Inferior parietal cortex (tissue), 1 donor: ENCODE results near the gene TMEM59.
"Not testable (repeated sequence)": the region's sequence is repeated elsewhere in the genome, so short reads cannot be mapped to it uniquely, and the experiment has no call there.

Experiments used
- DNase-seq: peaks from one replicate; pipeline ENCODE4 v3.0.0-alpha.2; 2016; ENCODE audit errors: extremely low spot score

The TMEM59 gene

GRCh38 chr1:54013393-54014008, 39.5 kb downstream of the TMEM59 start:
- no peak for DNase-seq

GRCh38 chr1:54012863-54013262, 40.1 kb downstream of the TMEM59 start:
- no peak for DNase-seq

- DNase-seq: no peak
Observed at GRCh38 chr1:54012008-54012325, 41.0 kb downstream of the TMEM59 start.

GRCh38 chr1:54011316-54012007, 41.5 kb downstream of the TMEM59 start:
- no peak for DNase-seq

GRCh38 chr1:54010415-54011117, 42.4 kb downstream of the TMEM59 start:
- no peak for DNase-seq

- no peak for DNase-seq
Observed at GRCh38 chr1:54009406-54009805, 43.6 kb downstream of the TMEM59 start.

GRCh38 chr1:54008876-54009275, 44.1 kb downstream of the TMEM59 start:
- DNase-seq: no peak

- no peak for DNase-seq
Observed at GRCh38 chr1:54007613-54008012, 45.4 kb downstream of the TMEM59 start.

GRCh38 chr1:54006508-54006907, 46.5 kb downstream of the TMEM59 start:
- DNase-seq: no peak

GRCh38 chr1:54004481-54005049, 48.4 kb downstream of the TMEM59 start:
- DNase-seq: no peak

GRCh38 chr1:54003750-54004480, 49.1 kb downstream of the TMEM59 start:
- DNase-seq: not testable (repeated sequence)

- DNase-seq: no peak
Observed at GRCh38 chr1:54003249-54003646, 49.8 kb downstream of the TMEM59 start.

GRCh38 chr1:54002544-54003248, 50.3 kb downstream of the TMEM59 start:
- DNase-seq: no peak

GRCh38 chr1:54001591-54001990, 51.4 kb downstream of the TMEM59 start:
- DNase-seq: no peak

- DNase-seq: no peak
Observed at GRCh38 chr1:53999920-54000319, 53.1 kb downstream of the TMEM59 start.

- DNase-seq: no peak
Observed at GRCh38 chr1:53998223-53998622, 54.8 kb downstream of the TMEM59 start.

GRCh38 chr1:53995683-53996082, 57.3 kb downstream of the TMEM59 start:
- DNase-seq: no peak

- DNase-seq: not testable (repeated sequence)
Observed at GRCh38 chr1:53994516-53994915, 58.5 kb downstream of the TMEM59 start.

- no peak for DNase-seq
Observed at GRCh38 chr1:53992085-53992874, 60.7 kb downstream of the TMEM59 start.

- DNase-seq: no peak
Observed at GRCh38 chr1:53987880-53988279, 65.1 kb downstream of the TMEM59 start.

- DNase-seq: no peak
Observed at GRCh38 chr1:53986458-53986857, 66.5 kb downstream of the TMEM59 start.
